H9 (cell line): ENCODE data around the gene FBXO17. TPM values are rescaled to one million over a fixed set of nuclear protein-coding genes. Genes with fewer than 3 reads are reported as not detected.
"Not testable (repeated sequence)": the region's sequence is repeated elsewhere in the genome, so short reads cannot be mapped to it uniquely, and the experiment has no call there.

ENCODE experiments used
- DNase-seq: peaks from one replicate; pipeline ENCODE4 v3.0.0-alpha.2; 2017
- H2AFZ ChIP-seq: one replicate; pipeline ENCODE4 v1.6.1; 2013; ENCODE audit warnings: mild to moderate bottlenecking, low read length, control low read depth, moderate library complexity
- H2AK5ac ChIP-seq: 2 replicates; pipeline ENCODE4 v1.6.1; 2013; ENCODE audit warnings: low read length, control low read depth, mixed read lengths; ENCODE audit not compliant: insufficient read length
- H2BK120ac ChIP-seq: one replicate; pipeline ENCODE4 v1.6.1; 2013; ENCODE audit warnings: low read depth, mild to moderate bottlenecking, low read length, control low read depth, inconsistent platforms; ENCODE audit not compliant: poor library complexity, severe bottlenecking
- H2BK12ac ChIP-seq: 2 replicates; pipeline ENCODE4 v1.6.1; 2013; ENCODE audit warnings: low read length, control low read depth, mixed read lengths, low read depth; ENCODE audit not compliant: insufficient read length
- H2BK15ac ChIP-seq: 2 replicates; pipeline ENCODE4 v1.6.1; 2013; ENCODE audit warnings: low read depth, low read length, control low read depth
- H2BK20ac ChIP-seq: one replicate; pipeline ENCODE4 v1.6.1; 2013; ENCODE audit warnings: low read depth, mild to moderate bottlenecking, low read length, control low read depth, inconsistent platforms; ENCODE audit not compliant: poor library complexity, severe bottlenecking
- H2BK5ac ChIP-seq: 2 replicates; pipeline ENCODE4 v1.6.1; 2013; ENCODE audit warnings: low read length, control low read depth, mixed read lengths; ENCODE audit not compliant: insufficient read length
- H3K14ac ChIP-seq: 2 replicates; pipeline ENCODE4 v1.6.1; 2013; ENCODE audit warnings: low read length, control low read depth; ENCODE audit not compliant: insufficient read depth
- H3K18ac ChIP-seq: 2 replicates; pipeline ENCODE4 v1.6.1; 2013; ENCODE audit warnings: low read depth, mild to moderate bottlenecking, mixed read lengths, low read length, control low read depth; ENCODE audit not compliant: insufficient read length
- H3K23ac ChIP-seq: 2 replicates; pipeline ENCODE4 v1.6.1; 2013; ENCODE audit warnings: low read length, control low read depth, mixed read lengths, low read depth; ENCODE audit not compliant: insufficient read length
- H3K23me2 ChIP-seq: 2 replicates; pipeline ENCODE4 v1.6.1; 2013; ENCODE audit warnings: low read depth, mild to moderate bottlenecking, mixed read lengths, low read length, control low read depth; ENCODE audit not compliant: insufficient read length, poor library complexity, severe bottlenecking
- H3K27ac ChIP-seq: 2 replicates; pipeline ENCODE4 v1.5.1; 2013; ENCODE audit warnings: low read length, control low read depth, mixed read lengths, low read depth; ENCODE audit not compliant: insufficient read length
- H3K27me3 ChIP-seq: 2 replicates; pipeline ENCODE4 v1.6.1; 2013; ENCODE audit warnings: low read length, control low read depth, inconsistent platforms; ENCODE audit not compliant: insufficient read depth
- H3K4ac ChIP-seq: 2 replicates; pipeline ENCODE4 v1.6.1; 2013; ENCODE audit warnings: low read depth, mild to moderate bottlenecking, control low read depth, inconsistent platforms, low read length, moderate library complexity
- H3K4me1 ChIP-seq: 2 replicates; pipeline ENCODE4 v1.6.1; 2013; ENCODE audit warnings: low read length, control low read depth, inconsistent platforms; ENCODE audit not compliant: insufficient read depth
- H3K4me2 ChIP-seq: 2 replicates; pipeline ENCODE4 v1.6.1; 2013; ENCODE audit warnings: low read length, control low read depth, mixed read lengths; ENCODE audit not compliant: insufficient read length, insufficient read depth
- H3K56ac ChIP-seq: 2 replicates; pipeline ENCODE4 v1.6.1; 2013; ENCODE audit warnings: low read depth, mild to moderate bottlenecking, mixed read lengths, low read length, control low read depth; ENCODE audit not compliant: insufficient read length
- H3K79me1 ChIP-seq: 2 replicates; pipeline ENCODE4 v1.6.1; 2013; ENCODE audit warnings: low read depth, mild to moderate bottlenecking, moderate library complexity, low read length, control low read depth, inconsistent platforms; ENCODE audit not compliant: insufficient read depth, poor library complexity, severe bottlenecking
- H3K79me2 ChIP-seq: 2 replicates; pipeline ENCODE4 v1.6.1; 2013; ENCODE audit warnings: low read length, control low read depth, inconsistent platforms; ENCODE audit not compliant: insufficient read depth
- H3K9ac ChIP-seq: 2 replicates; pipeline ENCODE4 v1.6.1; 2013; ENCODE audit warnings: low read length, control low read depth, mixed read lengths; ENCODE audit not compliant: insufficient read length; ENCODE audit errors: extremely low read depth
- H3K9me3 ChIP-seq: one replicate; pipeline ENCODE4 v1.6.1; 2013; ENCODE audit warnings: low read depth, low read length, inconsistent platforms; ENCODE audit not compliant: control insufficient read depth
- H3T11ph ChIP-seq: one replicate; pipeline ENCODE4 v1.6.1; 2013; ENCODE audit warnings: mild to moderate bottlenecking, low read length, control low read depth, inconsistent platforms
- H4K20me1 ChIP-seq: one replicate; pipeline ENCODE4 v1.6.1; 2013; ENCODE audit not compliant: control insufficient read depth, insufficient read length, insufficient read depth
- H4K5ac ChIP-seq: 2 replicates; pipeline ENCODE4 v1.6.1; 2013; ENCODE audit warnings: low read depth, mild to moderate bottlenecking, mixed read lengths, low read length, control low read depth; ENCODE audit not compliant: insufficient read length
- H4K8ac ChIP-seq: replicated peaks from 2 replicates; pipeline ENCODE4 v1.6.1; 2013; ENCODE audit warnings: low read length, control low read depth, mixed read lengths, low read depth; ENCODE audit not compliant: insufficient read length
- H4K91ac ChIP-seq: 2 replicates; pipeline ENCODE4 v1.6.1; 2013; ENCODE audit warnings: low read depth, mild to moderate bottlenecking, moderate library complexity, mixed read lengths, low read length, control low read depth; ENCODE audit not compliant: insufficient read length
- H3K27ac Mint-ChIP-seq, 3 experiments: 2 replicates in 2 of 3; 3 replicates in 1 of 3; pipeline ENCODE4 v1.8.0; 2020 to 2021; ENCODE audit warnings: mixed read lengths in 3 of 3, mild to moderate bottlenecking in 1 of 3, moderate library complexity in 1 of 3
- H3K27me3 Mint-ChIP-seq: 2 replicates; pipeline ENCODE4 v1.8.0; 2021; ENCODE audit warnings: low read depth, mild to moderate bottlenecking, moderate library complexity, mixed read lengths
- H3K36me3 Mint-ChIP-seq, 3 experiments: 2 replicates in 2 of 3; 3 replicates in 1 of 3; pipeline ENCODE4 v1.8.0; 2020 to 2021; ENCODE audit warnings: low read depth in 3 of 3, mixed read lengths in 3 of 3; ENCODE audit not compliant: insufficient read depth in 1 of 3
- H3K4me1 Mint-ChIP-seq, 2 experiments: 2 replicates each; pipeline ENCODE4 v1.8.0; 2020; ENCODE audit warnings: mixed read lengths in 2 of 2
- H3K4me3 Mint-ChIP-seq, 2 experiments: 2 replicates in 1 of 2; 3 replicates in 1 of 2; pipeline ENCODE4 v1.8.0; 2020 to 2021; ENCODE audit warnings: mild to moderate bottlenecking in 2 of 2, mixed read lengths in 2 of 2, moderate library complexity in 1 of 2
- H3K9me3 Mint-ChIP-seq, 2 experiments: 2 replicates in 1 of 2; 3 replicates in 1 of 2; pipeline ENCODE4 v1.8.0; 2020; ENCODE audit warnings: mild to moderate bottlenecking in 2 of 2, mixed read lengths in 2 of 2, moderate library complexity in 1 of 2
- CTCF ChIP-seq: fragments of 200-600 bp; sonication (generic); conservative IDR thresholded peaks from 3 replicates; pipeline ENCODE4 v1.8.0; 2021; ENCODE audit warnings: antibody characterized with exemption, mild to moderate bottlenecking
- WGBS: extraction: QIAGEN DNeasy Blood & Tissue Kit; methylation state at CpG from one replicate; pipeline ENCODE4 v1.1.7; 2013; ENCODE audit warnings: missing lambda C conversion rate, low lambda C conversion rate, mixed read lengths; ENCODE audit not compliant: insufficient read length; ENCODE audit errors: extremely low coverage; 5-methylcytosine and 5-hydroxymethylcytosine counted together
- total RNA-seq: library from RNA; stranded (reverse); gene quantifications from 2 replicates; pipeline ENCODE4 v1.2.1, GENCODE V29; 2021

The FBXO17 gene
- total RNA-seq, 1 experiment from 2014 or later = 25.5 TPM

DNA sequence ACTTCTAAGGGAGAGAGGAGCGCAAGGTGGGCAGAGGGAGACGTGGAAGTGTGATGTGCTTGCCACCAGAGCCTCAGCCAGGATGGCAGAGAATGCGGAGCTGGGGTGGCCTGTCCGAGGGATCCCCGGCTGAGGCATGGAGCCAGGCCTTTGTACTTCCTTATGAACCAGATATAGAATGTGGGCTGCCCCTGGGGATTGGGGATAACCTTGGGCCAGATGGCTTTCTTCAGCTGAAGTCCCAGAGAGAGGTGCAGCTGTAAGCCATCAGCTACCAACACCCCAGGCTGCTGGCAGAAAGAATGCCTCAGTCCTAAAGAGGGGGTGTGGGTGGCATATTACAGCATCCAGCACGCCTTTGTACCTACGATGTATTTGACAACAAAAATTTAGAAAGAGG, 25.5 kb upstream of the FBXO17 start:
- no peak overlapping the region; a peak in 1 of 5 replicates for H3K4me3 Mint-ChIP-seq
- H3K4me1 Mint-ChIP-seq = no peaks in the 10 kb centered on the region; a peak in 1 of 4 replicates
- TF ChIP-seq CTCF = no peak
- Histone ChIP-seq H4K5ac (no peak overlapping the region), H2BK5ac (no peak overlapping the region), H2BK15ac (no peak overlapping the region; the same call in 1 of the 2 replicates), H3K9me3 (no peaks in the 10 kb centered on the region), H4K20me1 (no peaks in the 10 kb centered on the region), H3K56ac (no peak overlapping the region), H4K91ac (no peak overlapping the region), H3K4ac (no peak overlapping the region), H2BK20ac (no peak overlapping the region), H3K23me2 (no peaks in the 10 kb centered on the region), H4K8ac (no peak overlapping the region), H2AK5ac (no peak overlapping the region), H3K14ac (no peak overlapping the region), H2AFZ (no peak overlapping the region), H3K79me2 (no peaks in the 10 kb centered on the region; the same call in 1 of the 2 replicates), H3K4me1 (no peaks in the 10 kb centered on the region), H3K27me3 (no peaks in the 10 kb centered on the region), H3K4me2 (no peak overlapping the region), H2BK12ac (no peak overlapping the region), H3K9ac (no peak overlapping the region), H3K18ac (no peak overlapping the region), H3T11ph (no peak overlapping the region), H3K23ac (no peak overlapping the region), H2BK120ac (no peak overlapping the region), H3K79me1 (no peaks in the 10 kb centered on the region), H3K27ac (no peak overlapping the region)
- DNase-seq = no peak
- no CpG with 5 or more reads among the region's 7 CpGs for WGBS
- H3K36me3 Mint-ChIP-seq = no peaks in the 10 kb centered on the region
- no peaks in the 10 kb centered on the region; the same call in 1 of the 2 replicates for H3K27me3 Mint-ChIP-seq
- H3K27ac Mint-ChIP-seq = no peak overlapping the region
- no peaks in the 10 kb centered on the region; a peak in 1 of 5 replicates for H3K9me3 Mint-ChIP-seq

DNA sequence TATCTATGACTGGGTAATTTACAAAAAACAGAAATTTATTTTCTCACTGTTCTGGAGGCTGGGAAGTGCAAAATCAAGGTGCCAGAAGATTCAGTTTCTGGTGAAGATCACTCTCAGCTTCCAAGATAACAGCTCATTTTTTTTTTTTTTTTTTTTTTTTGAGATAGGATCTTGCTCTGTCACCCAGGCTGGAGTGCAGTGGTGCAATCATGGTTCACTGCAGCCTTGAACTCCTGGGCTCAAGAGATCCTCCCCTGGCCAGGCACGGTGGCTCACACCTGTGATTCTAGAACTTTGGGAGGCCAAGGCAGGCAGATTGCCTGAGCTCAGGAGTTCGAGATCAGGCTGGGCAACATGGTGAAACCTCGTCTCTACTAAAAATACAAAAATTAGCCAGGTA, 22.0 kb upstream of the FBXO17 start:
- H3K23ac ChIP-seq = not testable (repeated sequence)

More for the DNA sequence above, 22.0 kb upstream of the FBXO17 start:
- H3K4me1 ChIP-seq, H3K14ac ChIP-seq, H3K9me3 ChIP-seq, H3K79me2 ChIP-seq, H4K5ac ChIP-seq, H3K27me3 Mint-ChIP-seq, H3K56ac ChIP-seq, H3K4ac ChIP-seq, H3K9me3 Mint-ChIP-seq, H2AFZ ChIP-seq, H2BK15ac ChIP-seq, H3K27me3 ChIP-seq, H3K4me2 ChIP-seq, H2AK5ac ChIP-seq, H4K91ac ChIP-seq, H3K23me2 ChIP-seq, H2BK20ac ChIP-seq, H3K36me3 Mint-ChIP-seq, H3K9ac ChIP-seq, H3K4me1 Mint-ChIP-seq, H3K27ac Mint-ChIP-seq, H3K4me3 Mint-ChIP-seq, H3T11ph ChIP-seq, H4K20me1 ChIP-seq, H3K18ac ChIP-seq, H3K79me1 ChIP-seq, H3K27ac ChIP-seq, H2BK5ac ChIP-seq, H2BK12ac ChIP-seq, H2BK120ac ChIP-seq, H4K8ac ChIP-seq, DNase-seq: not testable (repeated sequence)
- WGBS = no CpG with 5 or more reads among the region's 3 CpGs
